HEK293 (cell line): Measurements from ENCODE around the gene MGAT5B.

Experiments used
- CTCF ChIA-PET: fragments of 350-600 bp; formaldehyde crosslinking; extraction: SDS; loops from one replicate; lab custom pipeline; 2021; ENCODE audit warnings: antibody characterized with exemption; lab: Yijun Ruan, JAX
- POLR2A ChIA-PET: fragments of 300-600 bp; formaldehyde crosslinking; extraction: SDS; loops from one replicate; lab custom pipeline; 2020; ENCODE audit warnings: antibody characterized with exemption, inconsistent platforms; lab: Yijun Ruan, JAX
- H3K27ac ChIP-seq: fragments of 200-500 bp; sonication (Bioruptor generic); 2 replicates; pipeline ENCODE4 v1.5.1; 2014; ENCODE audit warnings: low read depth, low read length, control low read depth, inconsistent platforms; ENCODE audit errors: extremely low read depth
- H3K36me3 ChIP-seq, 2 experiments: fragments of 200-500 bp in 1 of 2; sonication (Bioruptor generic) in 1 of 2; 1 replicate in 1 of 2; 2 replicates in 1 of 2; pipeline ENCODE4 v1.5.1; 2014 to 2017; ENCODE audit warnings: inconsistent platforms in 2 of 2, low read length in 2 of 2; ENCODE audit not compliant: control insufficient read depth in 2 of 2, insufficient read depth in 1 of 2
- H3K4me1 ChIP-seq: fragments of 200-500 bp; sonication (Bioruptor generic); 2 replicates; pipeline ENCODE4 v1.5.1; 2014; ENCODE audit warnings: mild to moderate bottlenecking, low read length, inconsistent platforms; ENCODE audit not compliant: control insufficient read depth, insufficient read depth
- H3K4me3 ChIP-seq: 2 replicates; pipeline ENCODE4 v1.5.1; 2011; ENCODE audit warnings: low read depth, mild to moderate bottlenecking, control low read depth, low read length, moderate library complexity
- H3K9me3 ChIP-seq: fragments of 200-500 bp; sonication (Bioruptor generic); 2 replicates; pipeline ENCODE4 v1.5.1; 2014; ENCODE audit warnings: low read depth, low read length, inconsistent platforms; ENCODE audit not compliant: control insufficient read depth, insufficient read depth
- CTCF ChIP-seq: fragments of 450-650 bp; formaldehyde crosslinking; IDR thresholded peaks from 2 replicates; pipeline ENCODE4 v1.5.1; 2016; ENCODE audit warnings: missing biosample characterization, missing genetic modification characterization
- EGR2 ChIP-seq: fragments of 450-650 bp; formaldehyde crosslinking; IDR thresholded peaks from 2 replicates; pipeline ENCODE4 v1.5.1; 2016; ENCODE audit warnings: low read depth, missing biosample characterization, missing genetic modification characterization
- GFI1B ChIP-seq: fragments of 450-650 bp; formaldehyde crosslinking; IDR thresholded peaks from 2 replicates; pipeline ENCODE4 v1.5.1; 2016; ENCODE audit warnings: missing biosample characterization, missing genetic modification characterization
- HOXC10 ChIP-seq: sonication (generic); formaldehyde crosslinking; IDR thresholded peaks from 2 replicates; pipeline ENCODE4 v1.8.1; 2023; ENCODE audit warnings: mild to moderate bottlenecking, missing genetic modification reagents
- IKZF3 ChIP-seq: fragments of 450-650 bp; IDR thresholded peaks from 2 replicates; pipeline ENCODE4 v1.5.0; 2018; ENCODE audit warnings: missing biosample characterization, mild to moderate bottlenecking, missing genetic modification characterization, moderate library complexity
- KLF1 ChIP-seq: fragments of 450-650 bp; formaldehyde crosslinking; IDR thresholded peaks from 2 replicates; pipeline ENCODE4 v1.5.1; 2016; ENCODE audit warnings: missing biosample characterization, missing genetic modification characterization
- ZBTB20 ChIP-seq: fragments of 450-650 bp; formaldehyde crosslinking; IDR thresholded peaks from 2 replicates; pipeline ENCODE4 v1.5.1; 2016; ENCODE audit warnings: missing biosample characterization, missing genetic modification characterization
- ZFHX2 ChIP-seq: fragments of 450-650 bp; formaldehyde crosslinking; conservative IDR thresholded peaks from 2 replicates; pipeline ENCODE4 v1.5.1; 2016; ENCODE audit warnings: missing biosample characterization, missing genetic modification characterization
- ZNF114 ChIP-seq: fragments of 450-650 bp; formaldehyde crosslinking; IDR thresholded peaks from 2 replicates; pipeline ENCODE4 v1.5.0; 2017; ENCODE audit warnings: missing biosample characterization, missing genetic modification characterization
- ZNF202 ChIP-seq: fragments of 450-650 bp; formaldehyde crosslinking; IDR thresholded peaks from 2 replicates; pipeline ENCODE4 v1.5.1; 2016; ENCODE audit warnings: missing biosample characterization, missing genetic modification characterization, borderline replicate concordance
- ZNF221 ChIP-seq: fragments of 450-650 bp; formaldehyde crosslinking; IDR thresholded peaks from 2 replicates; pipeline ENCODE4 v1.5.1; 2017; ENCODE audit warnings: missing biosample characterization, missing genetic modification characterization, borderline replicate concordance
- ZNF530 ChIP-seq: fragments of 450-650 bp; formaldehyde crosslinking; IDR thresholded peaks from 2 replicates; pipeline ENCODE4 v1.5.1; 2016; ENCODE audit warnings: low read depth, missing biosample characterization, missing genetic modification characterization
- ZNF580 ChIP-seq: fragments of 450-650 bp; formaldehyde crosslinking; IDR thresholded peaks from 2 replicates; pipeline ENCODE4 v1.5.1; 2016; ENCODE audit warnings: missing biosample characterization, missing genetic modification characterization
- ZNF585B ChIP-seq: fragments of 450-650 bp; formaldehyde crosslinking; IDR thresholded peaks from 2 replicates; pipeline ENCODE4 v1.5.1; 2016; ENCODE audit warnings: missing biosample characterization, missing genetic modification characterization
- ZNF610 ChIP-seq: fragments of 450-650 bp; formaldehyde crosslinking; IDR thresholded peaks from 2 replicates; pipeline ENCODE4 v1.5.1; 2016; ENCODE audit warnings: missing biosample characterization, missing genetic modification characterization, borderline replicate concordance
- ZNF626 ChIP-seq: fragments of 450-650 bp; sonication (Bioruptor Pico); formaldehyde crosslinking; IDR thresholded peaks from 2 replicates; pipeline ENCODE4 v1.5.1; 2018; ENCODE audit warnings: missing biosample characterization, missing genetic modification characterization, inconsistent platforms
- ZNF677 ChIP-seq: fragments of 450-650 bp; IDR thresholded peaks from 2 replicates; pipeline ENCODE4 v1.5.0; 2018; ENCODE audit warnings: missing biosample characterization, mild to moderate bottlenecking, missing genetic modification characterization, moderate library complexity
- ZNF704 ChIP-seq: fragments of 450-650 bp; formaldehyde crosslinking; IDR thresholded peaks from 2 replicates; pipeline ENCODE4 v1.5.1; 2016; ENCODE audit warnings: missing biosample characterization, missing genetic modification characterization
- ZNF768 ChIP-seq: fragments of 450-650 bp; formaldehyde crosslinking; IDR thresholded peaks from 2 replicates; pipeline ENCODE4 v1.5.1; 2018; ENCODE audit warnings: missing biosample characterization, mild to moderate bottlenecking, missing genetic modification characterization
- ZNF792 ChIP-seq: fragments of 450-650 bp; formaldehyde crosslinking; IDR thresholded peaks from 2 replicates; pipeline ENCODE4 v1.5.1; 2016; ENCODE audit warnings: missing biosample characterization, missing genetic modification characterization

The MGAT5B gene

GRCh38 chr17:76881408-76881807 lies 13.2 kb downstream of the MGAT5B start:
- Histone ChIP-seq H3K9me3 (no peaks in the 10 kb centered on the region), H3K36me3 (no peaks in the 10 kb centered on the region), H3K27ac (no peak overlapping the region), H3K4me3 (no peak overlapping the region), H3K4me1 (no peaks in the 10 kb centered on the region)
- CTCF ChIA-PET: no interaction called here
- POLR2A ChIA-PET: no interaction called here
- TF ChIP-seq ZNF626 (no peak), ZBTB20 (tag by site-specific recombination) (peak; percentile 77)

GRCh38 chr17:76881966-76882365 lies 13.8 kb downstream of the MGAT5B start:
- TF ChIP-seq GFI1B (tag by site-specific recombination) (no peak), ZNF704 (tag by site-specific recombination) (no peak), ZNF585B (no peak), ZNF610 (tag by site-specific recombination) (no peak), ZNF626 (no peak)
- ChIA-PET POLR2A (interaction anchor here (0.5 kb wide), 1 partner anchor 63 kb away, joined by 3 read pairs; no protein-coding TSS in a partner anchor), CTCF (no interaction called here)
- H3K27ac ChIP-seq: no peak overlapping the region
- H3K36me3 ChIP-seq: no peaks in the 10 kb centered on the region
- H3K4me1 ChIP-seq: no peaks in the 10 kb centered on the region
- H3K4me3 ChIP-seq: no peak overlapping the region
- no peaks in the 10 kb centered on the region for H3K9me3 ChIP-seq

GRCh38 chr17:76883744-76884525 lies 15.7 kb downstream of the MGAT5B start:
- no peaks in the 10 kb centered on the region for H3K4me1 ChIP-seq
- ChIA-PET CTCF (interaction anchor here (0.6 to 1.7 kb wide), 3 partner anchors 16 to 82 kb away, joined by 3 to 8 read pairs (median 4); partner anchors contain the start of gene MGAT5B), POLR2A (interaction anchor here (0.5 to 0.7 kb wide), 2 partner anchors 16 to 208 kb away, joined by 3 read pairs; no protein-coding TSS in a partner anchor)
- H3K36me3 ChIP-seq: no peaks in the 10 kb centered on the region
- H3K4me3 ChIP-seq: no peak overlapping the region
- no peak overlapping the region for H3K27ac ChIP-seq
- H3K9me3 ChIP-seq: no peaks in the 10 kb centered on the region
- TF ChIP-seq ZNF768 (tag by site-specific recombination) (peak; percentile 56; the same call in 1 of the 2 replicates), ZNF792 (tag by site-specific recombination) (no peak), HOXC10 (CRISPR knock-in tag) (no peak)

GRCh38 chr17:76884995-76885893 lies 17.0 kb downstream of the MGAT5B start:
- ChIA-PET POLR2A (no interaction called here), CTCF (interaction anchor here (0.8 to 1.7 kb wide), 3 partner anchors 70 to 171 kb away, joined by 3 to 4 read pairs (median 3); partner anchors contain the start of genes JMJD6 and METTL23)
- Histone ChIP-seq H3K9me3 (no peaks in the 10 kb centered on the region), H3K36me3 (no peaks in the 10 kb centered on the region), H3K27ac (no peak overlapping the region), H3K4me1 (no peaks in the 10 kb centered on the region), H3K4me3 (no peak overlapping the region)
- TF ChIP-seq EGR2 (tag by site-specific recombination): peak; percentile 69; the same call in 1 of the 2 replicates
- TF ChIP-seq IKZF3 (tag by site-specific recombination): no peak
- TF ChIP-seq ZNF677 (tag by site-specific recombination): no peak
- TF ChIP-seq CTCF: no peak
- TF ChIP-seq ZNF530: no peak
- TF ChIP-seq ZNF580 (tag by site-specific recombination): no peak
- TF ChIP-seq ZNF202: no peak
- no peak for TF ChIP-seq ZNF221 (tag by site-specific recombination)
- TF ChIP-seq ZNF114 (tag by site-specific recombination): no peak
- peak; percentile 38; the same call in 1 of the 2 replicates for TF ChIP-seq KLF1 (tag by site-specific recombination)
- TF ChIP-seq ZFHX2 (tag by site-specific recombination): peak; percentile 60
